NT2/D1 (cell line): ENCODE measurements around the gene SLC29A2.

Experiments used
- SUZ12 ChIP-seq: IDR thresholded peaks from 2 replicates; pipeline ENCODE4 v1.6.1; 2011; ENCODE audit not compliant: insufficient read length, insufficient read depth; ENCODE audit errors: extremely low read depth
- YY1 ChIP-seq: IDR thresholded peaks from 2 replicates; pipeline ENCODE4 v1.6.1; 2011; ENCODE audit not compliant: insufficient read length, insufficient read depth

DNA sequence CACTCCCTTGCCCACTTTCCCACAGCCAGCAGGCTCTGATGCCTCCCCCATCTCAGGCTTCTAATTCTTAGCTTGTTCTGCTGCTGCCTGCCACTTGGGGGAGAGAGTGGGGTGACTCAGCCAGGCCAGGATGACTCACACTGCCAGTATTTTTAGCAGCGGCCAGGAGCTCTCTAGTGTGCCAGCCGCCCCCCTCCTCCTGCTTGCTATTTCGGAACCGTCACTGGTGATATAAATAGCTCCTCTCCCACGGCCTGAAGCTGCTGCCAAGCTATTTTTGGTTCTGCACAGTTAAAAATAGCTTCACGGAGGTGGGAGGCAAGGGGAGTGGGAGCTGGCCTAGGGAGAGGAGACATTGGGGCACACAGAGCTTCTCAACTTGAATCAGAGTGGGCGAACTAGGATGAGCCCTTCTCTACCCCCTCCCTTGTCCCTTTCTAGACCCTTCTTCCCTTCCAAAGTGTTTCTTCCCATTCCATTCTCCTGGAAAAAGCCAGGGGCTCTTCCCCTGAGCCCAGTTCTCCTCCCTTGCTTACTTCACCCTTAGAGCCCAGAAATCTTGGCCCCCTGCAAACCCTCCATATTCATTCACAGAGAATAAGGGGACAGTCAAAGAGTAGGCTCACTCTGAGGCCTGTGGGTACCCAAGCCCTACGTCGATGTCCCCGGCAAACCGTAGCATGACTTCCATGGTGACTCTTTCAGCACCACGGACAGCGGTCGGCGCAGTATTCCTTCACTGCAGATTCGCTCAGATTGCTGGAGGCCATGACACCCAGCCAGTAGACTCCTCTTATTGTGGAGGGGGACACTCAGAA is 46.8 kb upstream of the SLC29A2 start:
- no peak for TF ChIP-seq YY1
- TF ChIP-seq SUZ12, result peak; percentile 54
